ENCODE measurements around the gene MAPKAPK2. TPM values are rescaled to one million over a fixed set of nuclear protein-coding genes. Genes with fewer than 3 reads are reported as not detected.

Gene MAPKAPK2
- total and polyA plus RNA-seq, 2 of the 13 experiments (the other 11 are each of a cell fraction or from before 2014, with no cell fraction given): 16.6 to 34.0 TPM

DNA sequence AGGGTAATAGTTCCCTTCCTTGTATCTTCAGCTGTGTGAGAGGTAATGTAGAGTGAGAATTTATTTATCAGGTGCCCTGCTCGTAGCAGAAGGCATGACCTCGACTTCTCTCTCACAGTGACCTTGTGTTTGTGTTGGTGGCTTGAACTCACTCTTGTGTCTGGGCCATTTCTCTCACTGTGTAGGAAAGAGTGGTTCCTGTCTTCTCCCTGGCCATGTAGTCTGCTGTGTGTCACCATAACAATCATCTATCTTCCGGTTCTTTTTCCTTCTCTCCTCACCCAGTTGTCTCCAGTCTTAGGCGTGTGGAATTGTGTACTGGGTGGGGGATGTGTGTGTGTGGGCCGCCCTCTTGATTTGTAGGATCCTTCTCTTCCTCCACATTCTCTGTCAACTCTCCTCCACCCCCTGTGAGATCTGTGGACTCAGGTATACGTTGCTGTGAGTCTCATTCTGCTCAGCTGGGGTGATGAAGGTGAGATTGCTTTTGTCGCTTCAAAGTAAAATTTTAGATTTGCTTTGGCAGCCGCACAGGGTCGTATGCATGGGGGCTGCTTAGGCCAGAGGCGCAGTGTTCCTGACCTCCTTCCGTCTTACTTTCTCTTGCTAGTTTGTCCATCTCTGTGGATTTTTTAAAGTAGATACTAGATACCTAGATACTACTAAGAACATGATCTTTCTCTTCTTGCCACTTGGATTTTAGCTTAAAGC lies 31.6 kb downstream of the MAPKAPK2 start:
- TF ChIP-seq THAP8 (CRISPR knock-in tag; IDR thresholded peaks at IDR 0.05; ENCODE audit: borderline replicate concordance): no peak
- no peak for TF ChIP-seq GLI4 (CRISPR knock-in tag; IDR thresholded peaks at IDR 0.05; ENCODE audit: borderline replicate concordance)
- TF ChIP-seq ZNF841 (CRISPR knock-in tag; IDR thresholded peaks at IDR 0.05; ENCODE audit: borderline replicate concordance): no peak
- TF ChIP-seq TAF1 (CRISPR knock-in tag; IDR thresholded peaks at IDR 0.05): no peak
- no peak; the same call in 2 of the 3 replicates for ATAC-seq
- H3K9me3 ChIP-seq (ENCODE audit: low read length): no peaks in the 10 kb centered on the region
- H4K20me1 ChIP-seq (ENCODE audit: insufficient read depth, low read length): peaks cover 10% of the 10 kb centered on the region; the same call in 1 of the 2 replicates
- whole genome bisulfite sequencing (ENCODE audit: low lambda C conversion rate): 92% methylated on average over 11 of the region's 11 CpGs
- in situ Hi-C loops (cut with HindIII; ENCODE audit: extremely low pct_ligation_motif_present, low pct_unique_long_range_greater_than_20kb) (no loop called here), intact Hi-C loops (cut with micrococcal nuclease; ENCODE audit: unreplicated experiment) (no loop called here)
- H3K4me2 ChIP-seq (ENCODE audit: low read depth, low read length): no peak overlapping the region
- no peak overlapping the region for H3K4me3 ChIP-seq (replicated peaks in 1 of 3; ENCODE audit: insufficient read depth in 1 of 3, low read depth in 2 of 3, low read length in 3 of 3)
- no peak for FAIRE-seq
- DNase-seq (ENCODE audit: low spot score): no peak
- no peak overlapping the region for H2AFZ ChIP-seq (ENCODE audit: low read length)
- no TSS peak for BruUV-seq (replicated peaks)
- no peaks in the 10 kb centered on the region for H3K27me3 ChIP-seq (ENCODE audit: control insufficient read depth in 1 of 2, insufficient read depth in 2 of 2, low read length in 2 of 2)
- POLR2A ChIA-PET: no interaction called here
- H3K4me1 ChIP-seq (ENCODE audit: insufficient read depth, low read length): peaks cover 47% of the 10 kb centered on the region
- no peak overlapping the region for H3K9ac ChIP-seq (ENCODE audit: insufficient read depth, low read depth, low read length)
- CTCF ChIA-PET (ENCODE audit: low intra/inter-chr PET ratio, low total read pairs): no interaction called here
- H3K79me2 ChIP-seq (ENCODE audit: insufficient read depth, low read length): peaks cover 50% of the 10 kb centered on the region
- H3K27ac ChIP-seq (ENCODE audit: extremely low read length, insufficient read depth, low read length): no peak overlapping the region
- no peaks in the 10 kb centered on the region for H3K36me3 ChIP-seq (replicated peaks in 1 of 2; ENCODE audit: control insufficient read depth in 1 of 2, insufficient read depth in 2 of 2, low read length in 2 of 2)

- CTCF ChIA-PET (ENCODE audit: low intra/inter-chr PET ratio, low total read pairs): no interaction called here
- H3K27ac ChIP-seq (ENCODE audit: extremely low read length, insufficient read depth, low read length): no peak overlapping the region
- no peak for DNase-seq (ENCODE audit: low spot score)
- H3K9me3 ChIP-seq (ENCODE audit: low read length): no peaks in the 10 kb centered on the region
- peaks cover 51% of the 10 kb centered on the region for H3K4me1 ChIP-seq (ENCODE audit: insufficient read depth, low read length)
- POLR2A ChIA-PET: no interaction called here
- no peak for FAIRE-seq
- H3K27me3 ChIP-seq (ENCODE audit: control insufficient read depth in 1 of 2, insufficient read depth in 2 of 2, low read length in 2 of 2): no peaks in the 10 kb centered on the region
- WGBS (ENCODE audit: low lambda C conversion rate): 86% methylated on average over 8 of the region's 8 CpGs
- in situ Hi-C loops (cut with HindIII; ENCODE audit: extremely low pct_ligation_motif_present, low pct_unique_long_range_greater_than_20kb) (no loop called here), intact Hi-C loops (cut with micrococcal nuclease; ENCODE audit: unreplicated experiment) (no loop called here)
- no peak overlapping the region for H3K4me3 ChIP-seq (replicated peaks in 1 of 3; ENCODE audit: insufficient read depth in 1 of 3, low read depth in 2 of 3, low read length in 3 of 3)
- peaks cover 10% of the 10 kb centered on the region; the same call in 1 of the 2 replicates for H4K20me1 ChIP-seq (ENCODE audit: insufficient read depth, low read length)
- H2AFZ ChIP-seq (ENCODE audit: low read length): no peak overlapping the region
- no TSS peak for BruUV-seq (replicated peaks)
- no peak overlapping the region for H3K9ac ChIP-seq (ENCODE audit: insufficient read depth, low read depth, low read length)
- no peak for ATAC-seq
- H3K4me2 ChIP-seq (ENCODE audit: low read depth, low read length): no peak overlapping the region
- H3K36me3 ChIP-seq (replicated peaks in 1 of 2; ENCODE audit: control insufficient read depth in 1 of 2, insufficient read depth in 2 of 2, low read length in 2 of 2): no peaks in the 10 kb centered on the region
- TF ChIP-seq ZNF160 (CRISPR knock-in tag; IDR thresholded peaks at IDR 0.05) (no peak), E2F2 (CRISPR knock-in tag; IDR thresholded peaks at IDR 0.05; ENCODE audit: borderline replicate concordance) (no peak)
- peaks cover 46% of the 10 kb centered on the region for H3K79me2 ChIP-seq (ENCODE audit: insufficient read depth, low read length)
Measured at GRCh38 chr1:206716870-206717673, 32.4 kb downstream of the MAPKAPK2 start.
